Activated CD4-positive, alpha-beta T cell treated with anti-CD3 and anti-CD28 coated beads, Interleukin-2, amount 10 ng/mL, durations not matched to agents 7 days and 5 days (primary cell): ENCODE measurements around the gene NAA20. TPM values are rescaled to one million over a fixed set of nuclear protein-coding genes. Genes with fewer than 3 reads are reported as not detected.
"Not testable (repeated sequence)": the region's sequence is repeated elsewhere in the genome, so short reads cannot be mapped to it uniquely, and the experiment has no call there.

Source experiments
- CTCF ChIA-PET: fragments of 350-600 bp; sonication (Branson Sonifier 250); formaldehyde crosslinking; loops from one replicate; lab custom pipeline; 2021; ENCODE audit warnings: antibody characterized with exemption; lab: Charles Lee
- POLR2A ChIA-PET: fragments of 350-600 bp; sonication (Branson Sonifier 250); formaldehyde crosslinking; loops from one replicate; lab custom pipeline; 2021; ENCODE audit warnings: antibody characterized with exemption; lab: Charles Lee
- DNase-seq: peaks from one replicate; pipeline ENCODE4 v3.0.0-alpha.2; 2020
- H3K27ac Mint-ChIP-seq: one replicate; pipeline ENCODE4 v1.8.0; 2021; ENCODE audit warnings: mild to moderate bottlenecking, moderate library complexity, mixed read lengths
- H3K27me3 Mint-ChIP-seq: one replicate; pipeline ENCODE4 v1.8.0; 2021; ENCODE audit warnings: mixed read lengths
- H3K36me3 Mint-ChIP-seq: one replicate; pipeline ENCODE4 v1.8.0; 2021; ENCODE audit warnings: low read depth, mixed read lengths
- H3K4me1 Mint-ChIP-seq: one replicate; pipeline ENCODE4 v1.8.0; 2021; ENCODE audit warnings: mixed read lengths
- H3K4me3 Mint-ChIP-seq: one replicate; pipeline ENCODE4 v1.8.0; 2021; ENCODE audit warnings: mild to moderate bottlenecking, moderate library complexity, mixed read lengths
- H3K9me3 Mint-ChIP-seq: one replicate; pipeline ENCODE4 v1.8.0; 2021; ENCODE audit warnings: mixed read lengths
- total RNA-seq, 2 experiments: library from RNA; stranded (reverse); gene quantifications; one replicate each; pipeline ENCODE4 v1.2.3, GENCODE V29; 2021

NAA20 gene
- total RNA-seq, 2 experiments from 2014 or later = 41.0 to 47.2 TPM

GRCh38 chr20:19995220-19995863, 21.8 kb upstream of the NAA20 start:
- Mint-ChIP-seq H3K9me3 (no peaks in the 10 kb centered on the region), H3K4me3 (no peak overlapping the region), H3K27me3 (peaks cover 10% of the 10 kb centered on the region), H3K27ac (no peak overlapping the region), H3K36me3 (no peaks in the 10 kb centered on the region), H3K4me1 (no peaks in the 10 kb centered on the region)
- ChIA-PET POLR2A (no interaction called here), CTCF (interaction anchor here (0.6 kb wide), 1 partner anchor 892 kb away, joined by 3 read pairs; no protein-coding TSS in a partner anchor)
- DNase-seq = peak; percentile 38

GRCh38 chr20:19996222-19996621, 20.9 kb upstream of the NAA20 start:
- no peaks in the 10 kb centered on the region for H3K4me1 Mint-ChIP-seq
- no peak for DNase-seq
- H3K27ac Mint-ChIP-seq = no peak overlapping the region
- no peaks in the 10 kb centered on the region for H3K36me3 Mint-ChIP-seq
- CTCF ChIA-PET = no interaction called here
- H3K4me3 Mint-ChIP-seq = no peak overlapping the region
- POLR2A ChIA-PET = no interaction called here
- H3K27me3 Mint-ChIP-seq = peaks cover 18% of the 10 kb centered on the region
- no peaks in the 10 kb centered on the region for H3K9me3 Mint-ChIP-seq

- Mint-ChIP-seq H3K36me3 (no peaks in the 10 kb centered on the region), H3K27me3 (peaks cover 24% of the 10 kb centered on the region), H3K9me3 (no peaks in the 10 kb centered on the region), H3K4me1 (no peaks in the 10 kb centered on the region), H3K4me3 (no peak overlapping the region), H3K27ac (no peak overlapping the region)
- ChIA-PET POLR2A (no interaction called here), CTCF (no interaction called here)
- DNase-seq = no peak
Observed at GRCh38 chr20:19996917-19997316, 20.2 kb upstream of the NAA20 start.

- H3K27me3 Mint-ChIP-seq = peaks cover 43% of the 10 kb centered on the region
- DNase-seq = no peak
- CTCF ChIA-PET = no interaction called here
- POLR2A ChIA-PET = no interaction called here
- peaks cover 13% of the 10 kb centered on the region for H3K4me1 Mint-ChIP-seq
- H3K27ac Mint-ChIP-seq = no peak overlapping the region
- no peak overlapping the region for H3K4me3 Mint-ChIP-seq
- no peaks in the 10 kb centered on the region for H3K9me3 Mint-ChIP-seq
- no peaks in the 10 kb centered on the region for H3K36me3 Mint-ChIP-seq
Observed at GRCh38 chr20:19998990-19999705, 18.0 kb upstream of the NAA20 start.

- ChIA-PET CTCF (interaction anchor here (1.2 kb wide), 1 partner anchor 9 kb away, joined by 3 read pairs; no protein-coding TSS in a partner anchor), POLR2A (no interaction called here)
- peaks cover 13% of the 10 kb centered on the region for H3K4me1 Mint-ChIP-seq
- H3K9me3 Mint-ChIP-seq = no peaks in the 10 kb centered on the region
- H3K36me3 Mint-ChIP-seq = no peaks in the 10 kb centered on the region
- no peak for DNase-seq
- no peak overlapping the region for H3K4me3 Mint-ChIP-seq
- H3K27ac Mint-ChIP-seq = no peak overlapping the region
- H3K27me3 Mint-ChIP-seq = peaks cover 43% of the 10 kb centered on the region
Observed at GRCh38 chr20:20000211-20000968, 16.8 kb upstream of the NAA20 start.

- Mint-ChIP-seq H3K27me3 (peaks cover 44% of the 10 kb centered on the region), H3K27ac (no peak overlapping the region), H3K4me3 (no peak overlapping the region), H3K4me1 (peaks cover 13% of the 10 kb centered on the region), H3K9me3 (no peaks in the 10 kb centered on the region), H3K36me3 (no peaks in the 10 kb centered on the region)
- POLR2A ChIA-PET = no interaction called here
- CTCF ChIA-PET = no interaction called here
- no peak for DNase-seq
Observed at GRCh38 chr20:20002101-20002998, 14.8 kb upstream of the NAA20 start.

GRCh38 chr20:20003031-20003954, 13.9 kb upstream of the NAA20 start:
- Mint-ChIP-seq H3K27me3 (peaks cover 46% of the 10 kb centered on the region), H3K27ac (peak overlapping the region; percentile 33), H3K4me3 (peak overlapping the region; percentile 40), H3K4me1 (peaks cover 13% of the 10 kb centered on the region), H3K9me3 (no peaks in the 10 kb centered on the region), H3K36me3 (no peaks in the 10 kb centered on the region)
- POLR2A ChIA-PET = no interaction called here
- CTCF ChIA-PET = no interaction called here
- peak; percentile 42 for DNase-seq

- CTCF ChIA-PET = interaction anchor here (0.6 to 0.7 kb wide), 2 partner anchors 1289 to 1514 kb away, joined by 3 read pairs; no protein-coding TSS in a partner anchor
- POLR2A ChIA-PET, H3K9me3 Mint-ChIP-seq, DNase-seq, H3K27ac Mint-ChIP-seq, H3K36me3 Mint-ChIP-seq: not testable (repeated sequence)
- H3K4me1 Mint-ChIP-seq = peaks cover 13% of the 10 kb centered on the region
- H3K4me3 Mint-ChIP-seq = peak overlapping the region; percentile 40
- peaks cover 46% of the 10 kb centered on the region for H3K27me3 Mint-ChIP-seq
Observed at GRCh38 chr20:20003955-20004322, 13.2 kb upstream of the NAA20 start.

- ChIA-PET CTCF (no interaction called here), POLR2A (no interaction called here)
- no peak overlapping the region for H3K4me3 Mint-ChIP-seq
- H3K36me3 Mint-ChIP-seq = no peaks in the 10 kb centered on the region
- no peaks in the 10 kb centered on the region for H3K9me3 Mint-ChIP-seq
- peaks cover 13% of the 10 kb centered on the region for H3K4me1 Mint-ChIP-seq
- peaks cover 39% of the 10 kb centered on the region for H3K27me3 Mint-ChIP-seq
- no peak for DNase-seq
- H3K27ac Mint-ChIP-seq = no peak overlapping the region
Observed at GRCh38 chr20:20005342-20005741, 11.8 kb upstream of the NAA20 start.

- CTCF ChIA-PET = interaction anchor here (1.0 kb wide), 1 partner anchor 9 kb away, joined by 3 read pairs; no protein-coding TSS in a partner anchor
- DNase-seq = no peak
- Mint-ChIP-seq H3K36me3 (no peaks in the 10 kb centered on the region), H3K27ac (no peak overlapping the region), H3K9me3 (no peaks in the 10 kb centered on the region), H3K4me3 (no peak overlapping the region), H3K27me3 (peaks cover 12% of the 10 kb centered on the region), H3K4me1 (peaks cover 4% of the 10 kb centered on the region)
- POLR2A ChIA-PET = no interaction called here
Observed at GRCh38 chr20:20009784-20010253, 7.3 kb upstream of the NAA20 start.

- Mint-ChIP-seq H3K36me3 (no peaks in the 10 kb centered on the region), H3K4me3 (no peak overlapping the region), H3K27me3 (peaks cover 12% of the 10 kb centered on the region), H3K9me3 (no peaks in the 10 kb centered on the region), H3K4me1 (peaks cover 5% of the 10 kb centered on the region), H3K27ac (no peak overlapping the region)
- CTCF ChIA-PET = interaction anchor here (0.6 kb wide), 1 partner anchor 146 kb away, joined by 5 read pairs; no protein-coding TSS in a partner anchor
- POLR2A ChIA-PET = no interaction called here
- no peak for DNase-seq
Observed at GRCh38 chr20:20010639-20011500, 6.3 kb upstream of the NAA20 start.
